Nephron progenitor cell (in vitro differentiated cells): ENCODE results near the gene SLC16A5.
"Not testable (repeated sequence)": the region's sequence is repeated elsewhere in the genome, so short reads cannot be mapped to it uniquely, and the experiment has no call there.

Source experiments
- DNase-seq: peaks from one replicate; pipeline ENCODE4 v3.0.0; 2021
- H3K27ac Mint-ChIP-seq: 2 replicates; pipeline ENCODE4 v1.8.0; 2021; ENCODE audit warnings: mild to moderate bottlenecking, moderate library complexity, mixed read lengths
- H3K27me3 Mint-ChIP-seq: 2 replicates; pipeline ENCODE4 v1.8.0; 2021; ENCODE audit warnings: mild to moderate bottlenecking, low read depth, mixed read lengths; ENCODE audit not compliant: poor library complexity
- H3K36me3 Mint-ChIP-seq: 2 replicates; pipeline ENCODE4 v1.8.0; 2021; ENCODE audit warnings: low read depth, mixed read lengths
- H3K4me1 Mint-ChIP-seq: 2 replicates; pipeline ENCODE4 v1.8.0; 2021; ENCODE audit warnings: mixed read lengths
- H3K4me3 Mint-ChIP-seq: 2 replicates; pipeline ENCODE4 v1.8.0; 2021; ENCODE audit warnings: mild to moderate bottlenecking, moderate library complexity, mixed read lengths
- H3K9me3 Mint-ChIP-seq: 2 replicates; pipeline ENCODE4 v1.8.0; 2021; ENCODE audit warnings: mild to moderate bottlenecking, moderate library complexity, mixed read lengths
- CTCF ChIP-seq: fragments of 200-600 bp; sonication (generic); IDR thresholded peaks from 2 replicates; pipeline ENCODE4 v1.5.0; 2021; ENCODE audit warnings: antibody characterized with exemption

SLC16A5 gene

GRCh38 chr17:75133001-75133400, 45.2 kb downstream of the SLC16A5 start:
- TF ChIP-seq CTCF, result no peak
- peaks cover 32% of the 10 kb centered on the region for H3K36me3 Mint-ChIP-seq
- H3K27ac Mint-ChIP-seq, result no peak overlapping the region
- H3K27me3 Mint-ChIP-seq, result no peaks in the 10 kb centered on the region
- no peak for DNase-seq
- no peak overlapping the region for H3K4me3 Mint-ChIP-seq
- peaks cover 23% of the 10 kb centered on the region for H3K4me1 Mint-ChIP-seq
- no peaks in the 10 kb centered on the region for H3K9me3 Mint-ChIP-seq

- H3K27ac Mint-ChIP-seq, result peak overlapping the region; percentile 96
- H3K9me3 Mint-ChIP-seq, H3K27me3 Mint-ChIP-seq, H3K4me3 Mint-ChIP-seq, DNase-seq: not testable (repeated sequence)
- H3K4me1 Mint-ChIP-seq, result peaks cover 18% of the 10 kb centered on the region
- H3K36me3 Mint-ChIP-seq, result peaks cover 35% of the 10 kb centered on the region
Measured at GRCh38 chr17:75133607-75134347, 46.0 kb downstream of the SLC16A5 start.

GRCh38 chr17:75135452-75135851, 47.7 kb downstream of the SLC16A5 start:
- H3K27ac Mint-ChIP-seq, result peak overlapping the region; percentile 94

GRCh38 chr17:75135946-75136345, 48.2 kb downstream of the SLC16A5 start:
- Mint-ChIP-seq H3K9me3 (no peaks in the 10 kb centered on the region), H3K4me1 (no peaks in the 10 kb centered on the region), H3K36me3 (peaks cover 47% of the 10 kb centered on the region), H3K27ac (peak overlapping the region; percentile 94), H3K4me3 (no peak overlapping the region), H3K27me3 (no peaks in the 10 kb centered on the region)
- no peak for TF ChIP-seq CTCF
- no peak for DNase-seq

More at GRCh38 chr17:75135452-75135851, 47.7 kb downstream of the SLC16A5 start:
- Mint-ChIP-seq H3K4me3 (no peak overlapping the region), H3K4me1 (peaks cover 4% of the 10 kb centered on the region), H3K36me3 (peaks cover 44% of the 10 kb centered on the region), H3K9me3 (no peaks in the 10 kb centered on the region), H3K27me3 (no peaks in the 10 kb centered on the region)
- no peak for DNase-seq
- no peak for TF ChIP-seq CTCF

- H3K27ac Mint-ChIP-seq, H3K4me3 Mint-ChIP-seq: not testable (repeated sequence)
Measured at GRCh38 chr17:75137762-75138161, 50.0 kb downstream of the SLC16A5 start.

GRCh38 chr17:75138519-75138918, 50.8 kb downstream of the SLC16A5 start:
- H3K27me3 Mint-ChIP-seq, result no peaks in the 10 kb centered on the region
- H3K9me3 Mint-ChIP-seq, result no peaks in the 10 kb centered on the region
- H3K27ac Mint-ChIP-seq, result no peak overlapping the region
- no peak for DNase-seq
- H3K4me3 Mint-ChIP-seq, result no peak overlapping the region
- H3K4me1 Mint-ChIP-seq, result no peaks in the 10 kb centered on the region
- TF ChIP-seq CTCF, result no peak
- H3K36me3 Mint-ChIP-seq, result peaks cover 64% of the 10 kb centered on the region

More at GRCh38 chr17:75137762-75138161, 50.0 kb downstream of the SLC16A5 start:
- not testable (repeated sequence) for H3K9me3 Mint-ChIP-seq, H3K27me3 Mint-ChIP-seq, H3K4me1 Mint-ChIP-seq, DNase-seq
- H3K36me3 Mint-ChIP-seq, result peaks cover 59% of the 10 kb centered on the region
